Ishikawa (cell line): ENCODE measurements around the gene PLCD3.

ENCODE experiments used
- CEBPB ChIP-seq: IDR thresholded peaks from 2 replicates; pipeline ENCODE4 v1.6.1; 2012
- CREB1 ChIP-seq: IDR thresholded peaks from 2 replicates; pipeline ENCODE4 v1.6.1; 2012; ENCODE audit warnings: low read depth
- EGR1 ChIP-seq: IDR thresholded peaks from 2 replicates; pipeline ENCODE4 v1.6.1; 2012
- EP300 ChIP-seq: IDR thresholded peaks from 2 replicates; pipeline ENCODE4 v1.6.1; 2012; ENCODE audit warnings: borderline replicate concordance
- FOXM1 ChIP-seq: IDR thresholded peaks from 2 replicates; pipeline ENCODE4 v1.6.1; 2012; ENCODE audit warnings: low read depth, borderline replicate concordance
- NFIC ChIP-seq: IDR thresholded peaks from 2 replicates; pipeline ENCODE4 v1.6.1; 2012
- RAD21 ChIP-seq: IDR thresholded peaks from 2 replicates; pipeline ENCODE4 v1.6.1; 2012; ENCODE audit warnings: low read depth
- TAF1 ChIP-seq: IDR thresholded peaks from 2 replicates; pipeline ENCODE4 v1.6.1; 2012; ENCODE audit warnings: low read depth, mild to moderate bottlenecking
- TCF12 ChIP-seq: IDR thresholded peaks from 2 replicates; pipeline ENCODE4 v1.6.1; 2012; ENCODE audit warnings: low read depth
- TEAD4 ChIP-seq: IDR thresholded peaks from 2 replicates; pipeline ENCODE4 v1.6.1; 2012
- YY1 ChIP-seq: IDR thresholded peaks from 2 replicates; pipeline ENCODE4 v1.6.1; 2012; ENCODE audit warnings: low read depth
- ZBTB7A ChIP-seq: IDR thresholded peaks from 2 replicates; pipeline ENCODE4 v1.6.1; 2012; ENCODE audit warnings: low read depth
- TF ChIP-seq, protein P1 (sequence below): IDR thresholded peaks from 2 replicates; pipeline ENCODE4 v1.6.1; 2012
- TF ChIP-seq, protein P2 (sequence below): IDR thresholded peaks from 2 replicates; pipeline ENCODE4 v1.6.1; 2012; ENCODE audit warnings: low read depth, mild to moderate bottlenecking
- TF ChIP-seq, protein P3 (sequence below): IDR thresholded peaks from 2 replicates; pipeline ENCODE4 v1.6.1; 2012

The PLCD3 gene

DNA sequence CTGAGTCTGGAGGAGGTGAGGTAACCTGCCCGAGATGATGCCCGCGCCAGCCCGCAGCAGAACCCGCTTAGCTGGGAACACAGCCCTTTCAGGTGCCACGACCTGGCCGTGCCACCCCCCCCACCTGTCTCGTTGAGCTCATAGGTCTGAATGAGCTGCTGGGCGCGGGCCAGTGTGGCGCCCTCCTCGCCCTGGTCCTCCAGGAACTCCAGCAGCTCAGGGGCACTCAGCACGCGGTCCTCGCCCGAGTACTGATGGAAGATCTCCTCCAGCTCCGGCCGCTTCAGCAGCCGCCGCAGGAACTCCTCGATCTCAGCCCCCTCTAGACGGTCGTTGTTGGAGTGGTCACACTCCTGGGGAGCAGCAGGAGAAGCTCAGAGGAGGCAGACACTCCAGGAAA, 13.6 kb downstream of the PLCD3 start:
- TF ChIP-seq EGR1 (no peak), EP300 (no peak), CEBPB (no peak), NFIC (no peak), CREB1 (no peak), ZBTB7A (no peak), RAD21 (no peak), YY1 (no peak), TEAD4 (no peak)
- TF ChIP-seq, protein P1, sequence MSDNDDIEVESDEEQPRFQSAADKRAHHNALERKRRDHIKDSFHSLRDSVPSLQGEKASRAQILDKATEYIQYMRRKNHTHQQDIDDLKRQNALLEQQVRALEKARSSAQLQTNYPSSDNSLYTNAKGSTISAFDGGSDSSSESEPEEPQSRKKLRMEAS, result no peak
- TF ChIP-seq, protein P2, sequence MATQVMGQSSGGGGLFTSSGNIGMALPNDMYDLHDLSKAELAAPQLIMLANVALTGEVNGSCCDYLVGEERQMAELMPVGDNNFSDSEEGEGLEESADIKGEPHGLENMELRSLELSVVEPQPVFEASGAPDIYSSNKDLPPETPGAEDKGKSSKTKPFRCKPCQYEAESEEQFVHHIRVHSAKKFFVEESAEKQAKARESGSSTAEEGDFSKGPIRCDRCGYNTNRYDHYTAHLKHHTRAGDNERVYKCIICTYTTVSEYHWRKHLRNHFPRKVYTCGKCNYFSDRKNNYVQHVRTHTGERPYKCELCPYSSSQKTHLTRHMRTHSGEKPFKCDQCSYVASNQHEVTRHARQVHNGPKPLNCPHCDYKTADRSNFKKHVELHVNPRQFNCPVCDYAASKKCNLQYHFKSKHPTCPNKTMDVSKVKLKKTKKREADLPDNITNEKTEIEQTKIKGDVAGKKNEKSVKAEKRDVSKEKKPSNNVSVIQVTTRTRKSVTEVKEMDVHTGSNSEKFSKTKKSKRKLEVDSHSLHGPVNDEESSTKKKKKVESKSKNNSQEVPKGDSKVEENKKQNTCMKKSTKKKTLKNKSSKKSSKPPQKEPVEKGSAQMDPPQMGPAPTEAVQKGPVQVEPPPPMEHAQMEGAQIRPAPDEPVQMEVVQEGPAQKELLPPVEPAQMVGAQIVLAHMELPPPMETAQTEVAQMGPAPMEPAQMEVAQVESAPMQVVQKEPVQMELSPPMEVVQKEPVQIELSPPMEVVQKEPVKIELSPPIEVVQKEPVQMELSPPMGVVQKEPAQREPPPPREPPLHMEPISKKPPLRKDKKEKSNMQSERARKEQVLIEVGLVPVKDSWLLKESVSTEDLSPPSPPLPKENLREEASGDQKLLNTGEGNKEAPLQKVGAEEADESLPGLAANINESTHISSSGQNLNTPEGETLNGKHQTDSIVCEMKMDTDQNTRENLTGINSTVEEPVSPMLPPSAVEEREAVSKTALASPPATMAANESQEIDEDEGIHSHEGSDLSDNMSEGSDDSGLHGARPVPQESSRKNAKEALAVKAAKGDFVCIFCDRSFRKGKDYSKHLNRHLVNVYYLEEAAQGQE, result no peak

DNA sequence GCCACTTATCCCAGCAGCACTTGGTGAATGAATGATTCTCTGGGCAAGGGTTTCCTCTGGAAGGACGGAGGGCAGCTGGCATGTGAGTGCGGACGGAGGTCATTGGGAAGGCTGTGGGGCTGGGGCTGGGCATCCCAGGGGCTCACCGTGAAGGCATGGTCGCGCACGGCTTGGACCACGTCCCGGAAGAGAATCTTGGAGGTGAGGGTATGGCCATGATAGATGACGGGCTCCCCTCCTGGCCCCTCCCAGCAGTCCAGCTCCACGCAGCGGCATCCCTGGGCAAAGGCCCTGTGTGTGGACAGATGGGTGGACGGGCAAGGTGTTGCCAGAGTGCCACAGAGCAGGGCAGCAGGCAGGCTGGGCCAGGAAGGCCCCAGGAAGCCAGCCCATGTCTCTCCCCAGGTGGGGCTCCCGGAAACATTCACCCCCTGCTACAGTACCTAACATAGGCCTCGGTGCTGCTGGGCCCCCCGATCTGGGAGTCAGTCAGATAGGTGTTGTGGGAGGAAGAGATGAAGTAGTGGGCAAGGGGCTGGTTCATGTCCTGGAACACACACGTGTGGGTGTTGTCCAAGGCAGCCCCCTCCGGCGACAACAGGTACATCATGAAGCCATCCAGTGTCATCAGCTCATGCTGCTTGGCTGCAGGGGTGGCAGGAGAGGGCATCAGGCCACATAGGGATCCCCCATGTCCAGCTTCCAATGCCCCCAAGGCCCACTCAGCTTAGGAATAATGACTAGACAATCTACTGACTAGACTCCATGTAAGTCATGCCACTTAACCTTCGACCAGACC, 14.3 kb downstream of the PLCD3 start:
- no peak for TF ChIP-seq CREB1
- no peak for TF ChIP-seq CEBPB

DNA sequence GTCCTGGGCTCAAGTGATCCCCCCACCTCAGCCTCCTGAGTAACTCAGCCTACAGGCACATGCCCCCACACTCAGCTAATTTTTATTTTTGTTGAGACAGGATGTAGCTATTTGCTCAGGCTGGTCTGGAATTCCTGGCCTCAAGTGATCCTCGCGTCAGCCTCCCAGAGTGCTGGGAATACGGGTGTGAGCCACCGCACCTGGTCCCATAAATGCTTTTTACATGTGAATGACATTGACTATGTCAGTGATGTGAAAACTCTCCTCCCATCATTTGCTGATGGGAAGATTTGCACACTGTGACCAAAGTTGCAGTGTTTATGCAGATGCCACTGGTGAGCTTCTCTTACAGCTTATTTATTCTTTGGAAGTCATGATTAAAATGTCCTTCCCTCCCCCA, 15.0 kb downstream of the PLCD3 start:
- TF ChIP-seq ZBTB7A (no peak), YY1 (no peak), TCF12 (no peak)
- TF ChIP-seq, protein P1, result no peak
- TF ChIP-seq, protein P2, result no peak

DNA sequence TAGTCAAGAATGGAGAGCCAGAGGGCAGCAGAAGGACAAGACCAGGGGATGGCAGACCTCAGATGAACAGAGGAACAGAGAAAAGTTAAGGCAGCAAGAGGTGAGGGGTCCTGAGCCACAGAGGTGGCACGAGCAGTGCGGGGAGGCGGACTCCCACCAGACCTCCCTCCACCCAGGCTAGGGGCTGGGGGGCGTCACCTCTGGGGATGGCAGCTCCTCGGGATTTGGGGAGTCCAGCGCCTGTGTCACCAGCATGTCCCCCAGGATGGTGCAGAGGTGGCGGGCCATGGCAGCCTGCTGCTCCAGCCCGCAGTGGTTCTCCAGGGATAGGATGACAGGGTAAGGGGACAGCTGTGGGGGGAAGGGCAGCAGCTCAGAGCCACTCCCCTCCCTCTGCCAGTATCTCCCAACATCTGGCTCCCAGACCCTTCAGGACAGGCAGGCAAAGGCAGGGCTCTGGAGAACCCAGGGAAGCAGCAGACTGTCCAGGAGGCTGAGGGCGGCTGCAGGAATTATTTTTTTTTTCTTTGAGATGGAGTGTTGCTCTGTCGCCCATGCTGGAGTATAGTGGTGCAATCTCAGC, 15.8 kb downstream of the PLCD3 start:
- TF ChIP-seq CEBPB (no peak), RAD21 (no peak), TAF1 (no peak)

DNA sequence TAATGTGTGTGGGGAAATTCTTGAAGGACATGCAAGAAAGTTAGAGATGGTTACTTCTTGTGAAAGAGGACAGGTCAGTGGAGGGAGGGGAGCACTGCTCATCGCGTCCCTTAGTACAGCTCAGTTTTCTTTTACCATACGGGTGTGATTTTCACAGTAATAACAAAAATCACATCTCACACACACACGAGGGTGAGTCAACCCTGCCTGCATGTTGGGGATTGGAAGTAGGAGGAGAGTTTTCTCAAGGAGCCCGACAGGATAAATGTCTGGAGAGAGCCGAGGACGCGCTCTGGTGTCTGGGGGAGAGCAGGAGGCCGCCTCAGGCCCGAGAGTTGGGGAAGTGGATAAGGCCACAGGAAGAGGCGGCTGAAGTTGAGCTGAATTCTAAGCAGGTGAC, 16.4 kb downstream of the PLCD3 start:
- no peak for TF ChIP-seq CREB1
- no peak for TF ChIP-seq NFIC
- TF ChIP-seq, protein P2, result no peak
- TF ChIP-seq FOXM1, result no peak
- no peak for TF ChIP-seq EGR1
- TF ChIP-seq CEBPB, result no peak

DNA sequence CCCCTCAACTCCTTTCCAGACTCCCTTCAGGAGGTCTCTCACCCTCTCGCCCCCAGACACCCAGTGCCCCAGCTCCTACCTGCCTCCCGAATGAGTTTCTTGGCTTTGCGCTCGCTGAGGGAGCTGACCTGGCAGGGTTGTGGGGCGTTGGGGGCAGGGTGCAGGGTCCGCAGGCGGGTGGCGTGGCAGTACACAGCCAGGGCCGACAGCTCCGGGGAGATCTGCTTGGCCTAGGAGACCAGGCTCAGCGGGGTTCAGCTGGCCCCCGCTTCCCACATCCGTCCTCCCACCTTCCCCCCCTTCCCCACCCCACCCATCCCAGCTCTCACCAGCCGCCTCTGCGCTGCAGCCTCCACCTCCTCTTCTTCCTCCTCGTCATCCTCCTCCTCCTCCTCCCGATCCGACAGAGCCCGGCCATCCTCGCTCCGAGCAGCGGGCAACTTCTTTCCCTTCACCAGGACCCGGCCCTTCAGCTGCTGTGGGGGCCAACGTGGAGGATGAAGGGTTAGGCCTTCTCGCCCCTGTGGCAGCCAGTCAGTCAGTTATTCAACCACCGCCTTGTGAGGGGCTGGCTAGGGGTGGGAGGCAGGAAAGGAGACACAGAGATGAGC, 17.2 kb downstream of the PLCD3 start:
- no peak for TF ChIP-seq FOXM1
- TF ChIP-seq, protein P3, sequence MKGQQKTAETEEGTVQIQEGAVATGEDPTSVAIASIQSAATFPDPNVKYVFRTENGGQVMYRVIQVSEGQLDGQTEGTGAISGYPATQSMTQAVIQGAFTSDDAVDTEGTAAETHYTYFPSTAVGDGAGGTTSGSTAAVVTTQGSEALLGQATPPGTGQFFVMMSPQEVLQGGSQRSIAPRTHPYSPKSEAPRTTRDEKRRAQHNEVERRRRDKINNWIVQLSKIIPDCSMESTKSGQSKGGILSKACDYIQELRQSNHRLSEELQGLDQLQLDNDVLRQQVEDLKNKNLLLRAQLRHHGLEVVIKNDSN, result no peak
- no peak for TF ChIP-seq ZBTB7A
- TF ChIP-seq EP300, result no peak
- TF ChIP-seq EGR1, result no peak
- TF ChIP-seq, protein P1, result no peak
- TF ChIP-seq NFIC, result no peak
